H9 (cell line): ENCODE results near the gene GPR15LG. TPM values are rescaled to one million over a fixed set of nuclear protein-coding genes. Genes with fewer than 3 reads are reported as not detected.

Experiments
- DNase-seq: peaks from one replicate; pipeline ENCODE4 v3.0.0-alpha.2; 2017
- H2AFZ ChIP-seq: one replicate; pipeline ENCODE4 v1.6.1; 2013; ENCODE audit warnings: mild to moderate bottlenecking, low read length, control low read depth, moderate library complexity
- H2AK5ac ChIP-seq: 2 replicates; pipeline ENCODE4 v1.6.1; 2013; ENCODE audit warnings: low read length, control low read depth, mixed read lengths; ENCODE audit not compliant: insufficient read length
- H2BK120ac ChIP-seq: one replicate; pipeline ENCODE4 v1.6.1; 2013; ENCODE audit warnings: low read depth, mild to moderate bottlenecking, low read length, control low read depth, inconsistent platforms; ENCODE audit not compliant: poor library complexity, severe bottlenecking
- H2BK12ac ChIP-seq: 2 replicates; pipeline ENCODE4 v1.6.1; 2013; ENCODE audit warnings: low read length, control low read depth, mixed read lengths, low read depth; ENCODE audit not compliant: insufficient read length
- H2BK15ac ChIP-seq: 2 replicates; pipeline ENCODE4 v1.6.1; 2013; ENCODE audit warnings: low read depth, low read length, control low read depth
- H2BK20ac ChIP-seq: one replicate; pipeline ENCODE4 v1.6.1; 2013; ENCODE audit warnings: low read depth, mild to moderate bottlenecking, low read length, control low read depth, inconsistent platforms; ENCODE audit not compliant: poor library complexity, severe bottlenecking
- H2BK5ac ChIP-seq: 2 replicates; pipeline ENCODE4 v1.6.1; 2013; ENCODE audit warnings: low read length, control low read depth, mixed read lengths; ENCODE audit not compliant: insufficient read length
- H3K14ac ChIP-seq: 2 replicates; pipeline ENCODE4 v1.6.1; 2013; ENCODE audit warnings: low read length, control low read depth; ENCODE audit not compliant: insufficient read depth
- H3K18ac ChIP-seq: 2 replicates; pipeline ENCODE4 v1.6.1; 2013; ENCODE audit warnings: low read depth, mild to moderate bottlenecking, mixed read lengths, low read length, control low read depth; ENCODE audit not compliant: insufficient read length
- H3K23ac ChIP-seq: 2 replicates; pipeline ENCODE4 v1.6.1; 2013; ENCODE audit warnings: low read length, control low read depth, mixed read lengths, low read depth; ENCODE audit not compliant: insufficient read length
- H3K23me2 ChIP-seq: 2 replicates; pipeline ENCODE4 v1.6.1; 2013; ENCODE audit warnings: low read depth, mild to moderate bottlenecking, mixed read lengths, low read length, control low read depth; ENCODE audit not compliant: insufficient read length, poor library complexity, severe bottlenecking
- H3K27ac ChIP-seq: 2 replicates; pipeline ENCODE4 v1.5.1; 2013; ENCODE audit warnings: low read length, control low read depth, mixed read lengths, low read depth; ENCODE audit not compliant: insufficient read length
- H3K27me3 ChIP-seq: 2 replicates; pipeline ENCODE4 v1.6.1; 2013; ENCODE audit warnings: low read length, control low read depth, inconsistent platforms; ENCODE audit not compliant: insufficient read depth
- H3K4ac ChIP-seq: 2 replicates; pipeline ENCODE4 v1.6.1; 2013; ENCODE audit warnings: low read depth, mild to moderate bottlenecking, control low read depth, inconsistent platforms, low read length, moderate library complexity
- H3K4me1 ChIP-seq: 2 replicates; pipeline ENCODE4 v1.6.1; 2013; ENCODE audit warnings: low read length, control low read depth, inconsistent platforms; ENCODE audit not compliant: insufficient read depth
- H3K4me2 ChIP-seq: 2 replicates; pipeline ENCODE4 v1.6.1; 2013; ENCODE audit warnings: low read length, control low read depth, mixed read lengths; ENCODE audit not compliant: insufficient read length, insufficient read depth
- H3K56ac ChIP-seq: 2 replicates; pipeline ENCODE4 v1.6.1; 2013; ENCODE audit warnings: low read depth, mild to moderate bottlenecking, mixed read lengths, low read length, control low read depth; ENCODE audit not compliant: insufficient read length
- H3K79me1 ChIP-seq: 2 replicates; pipeline ENCODE4 v1.6.1; 2013; ENCODE audit warnings: low read depth, mild to moderate bottlenecking, moderate library complexity, low read length, control low read depth, inconsistent platforms; ENCODE audit not compliant: insufficient read depth, poor library complexity, severe bottlenecking
- H3K79me2 ChIP-seq: 2 replicates; pipeline ENCODE4 v1.6.1; 2013; ENCODE audit warnings: low read length, control low read depth, inconsistent platforms; ENCODE audit not compliant: insufficient read depth
- H3K9ac ChIP-seq: 2 replicates; pipeline ENCODE4 v1.6.1; 2013; ENCODE audit warnings: low read length, control low read depth, mixed read lengths; ENCODE audit not compliant: insufficient read length; ENCODE audit errors: extremely low read depth
- H3K9me3 ChIP-seq: one replicate; pipeline ENCODE4 v1.6.1; 2013; ENCODE audit warnings: low read depth, low read length, inconsistent platforms; ENCODE audit not compliant: control insufficient read depth
- H3T11ph ChIP-seq: one replicate; pipeline ENCODE4 v1.6.1; 2013; ENCODE audit warnings: mild to moderate bottlenecking, low read length, control low read depth, inconsistent platforms
- H4K20me1 ChIP-seq: one replicate; pipeline ENCODE4 v1.6.1; 2013; ENCODE audit not compliant: control insufficient read depth, insufficient read length, insufficient read depth
- H4K5ac ChIP-seq: 2 replicates; pipeline ENCODE4 v1.6.1; 2013; ENCODE audit warnings: low read depth, mild to moderate bottlenecking, mixed read lengths, low read length, control low read depth; ENCODE audit not compliant: insufficient read length
- H4K8ac ChIP-seq: replicated peaks from 2 replicates; pipeline ENCODE4 v1.6.1; 2013; ENCODE audit warnings: low read length, control low read depth, mixed read lengths, low read depth; ENCODE audit not compliant: insufficient read length
- H4K91ac ChIP-seq: 2 replicates; pipeline ENCODE4 v1.6.1; 2013; ENCODE audit warnings: low read depth, mild to moderate bottlenecking, moderate library complexity, mixed read lengths, low read length, control low read depth; ENCODE audit not compliant: insufficient read length
- H3K27ac Mint-ChIP-seq, 3 experiments: 2 replicates in 2 of 3; 3 replicates in 1 of 3; pipeline ENCODE4 v1.8.0; 2020 to 2021; ENCODE audit warnings: mixed read lengths in 3 of 3, mild to moderate bottlenecking in 1 of 3, moderate library complexity in 1 of 3
- H3K27me3 Mint-ChIP-seq: 2 replicates; pipeline ENCODE4 v1.8.0; 2021; ENCODE audit warnings: low read depth, mild to moderate bottlenecking, moderate library complexity, mixed read lengths
- H3K36me3 Mint-ChIP-seq, 3 experiments: 2 replicates in 2 of 3; 3 replicates in 1 of 3; pipeline ENCODE4 v1.8.0; 2020 to 2021; ENCODE audit warnings: low read depth in 3 of 3, mixed read lengths in 3 of 3; ENCODE audit not compliant: insufficient read depth in 1 of 3
- H3K4me1 Mint-ChIP-seq, 2 experiments: 2 replicates each; pipeline ENCODE4 v1.8.0; 2020; ENCODE audit warnings: mixed read lengths in 2 of 2
- H3K4me3 Mint-ChIP-seq, 2 experiments: 2 replicates in 1 of 2; 3 replicates in 1 of 2; pipeline ENCODE4 v1.8.0; 2020 to 2021; ENCODE audit warnings: mild to moderate bottlenecking in 2 of 2, mixed read lengths in 2 of 2, moderate library complexity in 1 of 2
- H3K9me3 Mint-ChIP-seq, 2 experiments: 2 replicates in 1 of 2; 3 replicates in 1 of 2; pipeline ENCODE4 v1.8.0; 2020; ENCODE audit warnings: mild to moderate bottlenecking in 2 of 2, mixed read lengths in 2 of 2, moderate library complexity in 1 of 2
- CTCF ChIP-seq: fragments of 200-600 bp; sonication (generic); conservative IDR thresholded peaks from 3 replicates; pipeline ENCODE4 v1.8.0; 2021; ENCODE audit warnings: antibody characterized with exemption, mild to moderate bottlenecking
- WGBS: extraction: QIAGEN DNeasy Blood & Tissue Kit; methylation state at CpG from one replicate; pipeline ENCODE4 v1.1.7; 2013; ENCODE audit warnings: missing lambda C conversion rate, low lambda C conversion rate, mixed read lengths; ENCODE audit not compliant: insufficient read length; ENCODE audit errors: extremely low coverage; 5-methylcytosine and 5-hydroxymethylcytosine counted together
- total RNA-seq: library from RNA; stranded (reverse); gene quantifications from 2 replicates; pipeline ENCODE4 v1.2.1, GENCODE V29; 2021

GPR15LG gene
- total RNA-seq, 1 experiment from 2014 or later, result not detected

GRCh38 chr10:84172467-84173356 lies 889 bp upstream of the GPR15LG start:
- Histone ChIP-seq H3K4me1 (no peaks in the 10 kb centered on the region), H3K14ac (no peak overlapping the region), H2BK12ac (no peak overlapping the region), H4K8ac (no peak overlapping the region), H4K91ac (no peak overlapping the region), H4K20me1 (no peaks in the 10 kb centered on the region), H3K79me1 (no peaks in the 10 kb centered on the region), H3K27ac (no peak overlapping the region), H3K9ac (no peak overlapping the region), H3T11ph (no peak overlapping the region), H3K27me3 (no peaks in the 10 kb centered on the region; the same call in 1 of the 2 replicates), H4K5ac (no peak overlapping the region), H2AFZ (no peak overlapping the region), H2BK15ac (no peak overlapping the region), H3K79me2 (no peaks in the 10 kb centered on the region), H3K9me3 (no peaks in the 10 kb centered on the region), H3K56ac (no peak overlapping the region), H3K23me2 (no peaks in the 10 kb centered on the region), H3K4me2 (no peak overlapping the region), H2BK20ac (no peak overlapping the region), H3K4ac (no peak overlapping the region), H2BK120ac (no peak overlapping the region), H3K18ac (no peak overlapping the region), H2BK5ac (no peak overlapping the region), H3K23ac (no peak overlapping the region), H2AK5ac (no peak overlapping the region)
- TF ChIP-seq CTCF, result no peak
- WGBS, result no CpG with 5 or more reads among the region's 9 CpGs
- H3K4me3 Mint-ChIP-seq, result no peak overlapping the region
- H3K27me3 Mint-ChIP-seq, result peaks cover 3% of the 10 kb centered on the region
- H3K36me3 Mint-ChIP-seq, result no peaks in the 10 kb centered on the region
- 0 out of 7 replicates have a peak overlapping the region, but pooled peaks of 1 of the 3 experiments have one; percentile 15 for H3K27ac Mint-ChIP-seq
- H3K9me3 Mint-ChIP-seq, result peaks cover 0 to 1% of the 10 kb centered on the region in 2 experiments; a peak in 1 of 5 replicates
- no peaks in the 10 kb centered on the region for H3K4me1 Mint-ChIP-seq
- no peak for DNase-seq
